Hepatocyte (in vitro differentiated cells): ENCODE measurements around the gene ARHGEF10L.

Source experiments
- CTCF ChIP-seq: fragments of 200-600 bp; sonication (generic); IDR thresholded peaks from 2 replicates; pipeline ENCODE4 v1.5.1; 2016; ENCODE audit warnings: antibody characterized with exemption, mild to moderate bottlenecking; ENCODE audit not compliant: poor library complexity
- EZH2 ChIP-seq: fragments of 200-600 bp; sonication (generic); IDR thresholded peaks from 2 replicates; pipeline ENCODE4 v1.6.1; 2016; ENCODE audit warnings: antibody characterized with exemption, mild to moderate bottlenecking, borderline replicate concordance
- EZH2phosphoT487 ChIP-seq: fragments of 200-600 bp; sonication (generic); IDR thresholded peaks from one replicate; pipeline ENCODE4 v1.6.1; 2018; ENCODE audit warnings: antibody characterized with exemption, mild to moderate bottlenecking, low read depth, moderate library complexity; ENCODE audit not compliant: unreplicated experiment, severe bottlenecking

DNA sequence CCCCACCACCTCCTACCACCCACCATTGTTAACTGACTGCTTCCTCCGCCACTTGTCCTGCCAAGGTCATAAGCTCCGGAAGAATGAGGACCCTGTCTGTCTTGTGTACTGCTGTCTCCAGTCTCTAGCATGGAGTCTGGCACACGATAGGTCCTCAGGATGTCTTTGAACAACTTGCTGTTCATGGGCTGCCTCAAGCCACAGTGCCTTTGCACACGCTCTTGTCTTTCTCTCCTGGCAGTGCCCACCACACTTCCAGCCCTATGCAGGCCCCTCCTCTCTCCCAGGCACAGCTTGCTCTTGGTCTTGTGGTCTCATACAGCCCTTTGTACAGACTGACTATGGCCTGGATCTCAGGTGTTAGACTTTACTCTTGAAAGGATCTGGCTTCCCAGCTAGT lies 97.6 kb downstream of the ARHGEF10L start:
- TF ChIP-seq CTCF: no peak
- TF ChIP-seq EZH2phosphoT487: no peak
- TF ChIP-seq EZH2: no peak
